Neural cell (in vitro differentiated cells): ENCODE measurements around the gene SPECC1L. TPM values are rescaled to one million over a fixed set of nuclear protein-coding genes. Genes with fewer than 3 reads are reported as not detected.

Experiments used
- H2AFZ ChIP-seq: fragments of 200-600, 300-800 bp; sonication (generic), shearing (Covaris generic); 2 replicates; pipeline ENCODE4 v1.6.0; 2014; ENCODE audit warnings: low read depth, mild to moderate bottlenecking, antibody characterized with exemption, low read length, moderate library complexity
- H3F3A ChIP-seq: fragments of 200-600 bp; shearing (Covaris generic); 2 replicates; pipeline ENCODE4 v1.6.1; 2016; ENCODE audit warnings: mild to moderate bottlenecking, moderate library complexity, mixed read lengths, antibody characterized with exemption, low read length; ENCODE audit not compliant: insufficient read depth, poor library complexity, severe bottlenecking
- H3K27ac ChIP-seq: fragments of 200-600, 300-800 bp; sonication (generic), shearing (Covaris generic); 2 replicates; pipeline ENCODE4 v1.5.1; 2014; ENCODE audit warnings: mild to moderate bottlenecking, low read length, moderate library complexity
- H3K27me3 ChIP-seq: fragments of 300-800, 200-600 bp; sonication (generic), shearing (Covaris generic); 2 replicates; pipeline ENCODE4 v1.6.0; 2014; ENCODE audit warnings: mild to moderate bottlenecking, low read depth, low read length, moderate library complexity; ENCODE audit not compliant: insufficient read depth
- H3K36me3 ChIP-seq: fragments of 300-800, 200-600 bp; sonication (generic), shearing (Covaris generic); 2 replicates; pipeline ENCODE4 v1.5.1; 2014; ENCODE audit warnings: mild to moderate bottlenecking, antibody characterized with exemption, low read length, moderate library complexity; ENCODE audit not compliant: insufficient read depth
- H3K4me2 ChIP-seq: fragments of 300-800, 200-600 bp; sonication (generic), shearing (Covaris generic); 2 replicates; pipeline ENCODE4 v1.6.0; 2014; ENCODE audit warnings: mild to moderate bottlenecking, low read length
- H3K4me3 ChIP-seq: fragments of 300-800, 200-600 bp; sonication (generic), shearing (Covaris generic); 2 replicates; pipeline ENCODE4 v1.5.1; 2014; ENCODE audit warnings: mild to moderate bottlenecking, low read length, moderate library complexity
- H3K79me2 ChIP-seq: fragments of 200-600 bp; shearing (Covaris generic); replicated peaks from 2 replicates; pipeline ENCODE4 v1.6.0; 2014; ENCODE audit warnings: mild to moderate bottlenecking, low read length, moderate library complexity; ENCODE audit not compliant: insufficient read depth
- H3K9ac ChIP-seq: fragments of 300-800, 200-600 bp; sonication (generic), shearing (Covaris generic); 2 replicates; pipeline ENCODE4 v1.6.1; 2016; ENCODE audit warnings: mild to moderate bottlenecking, low read length, mixed read lengths
- H3K9me2 ChIP-seq: fragments of 200-600 bp; shearing (Covaris generic); 2 replicates; pipeline ENCODE4 v1.6.1; 2016; ENCODE audit warnings: mild to moderate bottlenecking, low read length, mixed read lengths; ENCODE audit not compliant: insufficient read depth
- H3K9me3 ChIP-seq: fragments of 200-600, 300-800 bp; sonication (generic), shearing (Covaris generic); 2 replicates; pipeline ENCODE4 v1.6.1; 2016; ENCODE audit warnings: mild to moderate bottlenecking, mixed run types, low read length, moderate library complexity, mixed read lengths
- H4K20me1 ChIP-seq: fragments of 200-600 bp; shearing (Covaris generic); 2 replicates; pipeline ENCODE4 v1.6.1; 2016; ENCODE audit warnings: mild to moderate bottlenecking, mixed run types; ENCODE audit not compliant: insufficient read depth
- CTCF ChIP-seq: fragments of 450-650 bp; IDR thresholded peaks from 2 replicates; pipeline ENCODE4 v1.5.1; 2014; ENCODE audit warnings: antibody characterized with exemption, mild to moderate bottlenecking, moderate library complexity; ENCODE audit not compliant: poor library complexity, severe bottlenecking
- EP300 ChIP-seq: fragments of 450-650 bp; conservative IDR thresholded peaks from 2 replicates; pipeline ENCODE4 v1.6.1; 2014; ENCODE audit warnings: antibody characterized with exemption, mild to moderate bottlenecking, moderate library complexity; ENCODE audit not compliant: poor library complexity, severe bottlenecking
- EZH2 ChIP-seq: fragments of 200-600, 300-800 bp; shearing (Covaris generic), sonication (generic); IDR thresholded peaks from 2 replicates; pipeline ENCODE4 v1.6.1; 2014; ENCODE audit warnings: antibody characterized with exemption, low read length, borderline replicate concordance, mild to moderate bottlenecking; ENCODE audit not compliant: insufficient read depth, poor library complexity, severe bottlenecking
- MXI1 ChIP-seq: fragments of 450-650 bp; conservative IDR thresholded peaks from 2 replicates; pipeline ENCODE4 v1.6.1; 2014; ENCODE audit warnings: antibody characterized with exemption, mild to moderate bottlenecking; ENCODE audit not compliant: poor library complexity, severe bottlenecking
- POLR2AphosphoS5 ChIP-seq: IDR thresholded peaks from 2 replicates; pipeline ENCODE4 v1.6.1; 2012
- RAD21 ChIP-seq: fragments of 450-650 bp; conservative IDR thresholded peaks from 2 replicates; pipeline ENCODE4 v1.6.1; 2014; ENCODE audit warnings: antibody characterized with exemption, mild to moderate bottlenecking, moderate library complexity
- SMC3 ChIP-seq: fragments of 450-650 bp; conservative IDR thresholded peaks from 2 replicates; pipeline ENCODE4 v1.6.1; 2014; ENCODE audit warnings: antibody characterized with exemption, mild to moderate bottlenecking, moderate library complexity; ENCODE audit not compliant: poor library complexity
- TAF1 ChIP-seq: IDR thresholded peaks from 2 replicates; pipeline ENCODE4 v1.6.1; 2012; ENCODE audit warnings: low read depth
- polyA minus RNA-seq: library from RNA; depleted of rRNA, polyadenylated mRNA; stranded (reverse); fragments of >200 nt; gene quantifications from 2 replicates; pipeline ENCODE4 v1.2.3, GENCODE V29; 2014
- polyA plus RNA-seq: library from polyadenylated mRNA; depleted of rRNA; stranded (reverse); fragments of >200 nt; gene quantifications from 2 replicates; pipeline ENCODE4 v1.2.3, GENCODE V29; 2014
- TF ChIP-seq, protein P1 (sequence below): IDR thresholded peaks from 2 replicates; pipeline ENCODE4 v1.6.1; 2012; ENCODE audit warnings: borderline replicate concordance

Gene SPECC1L, protein sequence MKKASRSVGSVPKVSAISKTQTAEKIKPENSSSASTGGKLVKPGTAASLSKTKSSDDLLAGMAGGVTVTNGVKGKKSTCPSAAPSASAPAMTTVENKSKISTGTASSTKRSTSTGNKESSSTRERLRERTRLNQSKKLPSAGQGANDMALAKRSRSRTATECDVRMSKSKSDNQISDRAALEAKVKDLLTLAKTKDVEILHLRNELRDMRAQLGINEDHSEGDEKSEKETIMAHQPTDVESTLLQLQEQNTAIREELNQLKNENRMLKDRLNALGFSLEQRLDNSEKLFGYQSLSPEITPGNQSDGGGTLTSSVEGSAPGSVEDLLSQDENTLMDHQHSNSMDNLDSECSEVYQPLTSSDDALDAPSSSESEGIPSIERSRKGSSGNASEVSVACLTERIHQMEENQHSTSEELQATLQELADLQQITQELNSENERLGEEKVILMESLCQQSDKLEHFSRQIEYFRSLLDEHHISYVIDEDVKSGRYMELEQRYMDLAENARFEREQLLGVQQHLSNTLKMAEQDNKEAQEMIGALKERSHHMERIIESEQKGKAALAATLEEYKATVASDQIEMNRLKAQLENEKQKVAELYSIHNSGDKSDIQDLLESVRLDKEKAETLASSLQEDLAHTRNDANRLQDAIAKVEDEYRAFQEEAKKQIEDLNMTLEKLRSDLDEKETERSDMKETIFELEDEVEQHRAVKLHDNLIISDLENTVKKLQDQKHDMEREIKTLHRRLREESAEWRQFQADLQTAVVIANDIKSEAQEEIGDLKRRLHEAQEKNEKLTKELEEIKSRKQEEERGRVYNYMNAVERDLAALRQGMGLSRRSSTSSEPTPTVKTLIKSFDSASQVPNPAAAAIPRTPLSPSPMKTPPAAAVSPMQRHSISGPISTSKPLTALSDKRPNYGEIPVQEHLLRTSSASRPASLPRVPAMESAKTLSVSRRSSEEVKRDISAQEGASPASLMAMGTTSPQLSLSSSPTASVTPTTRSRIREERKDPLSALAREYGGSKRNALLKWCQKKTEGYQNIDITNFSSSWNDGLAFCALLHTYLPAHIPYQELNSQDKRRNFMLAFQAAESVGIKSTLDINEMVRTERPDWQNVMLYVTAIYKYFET
- polyA plus RNA-seq, result 27.1 and 28.7 TPM in 2 replicates
- polyA minus RNA-seq, result 96.9 and 107 TPM in 2 replicates

GRCh38 chr22:24270556-24271385 lies at the start of gene SPECC1L:
Gene SPECC1L (plus strand): TSS chr22:24270831. CDS start chr22:24302232, 31,401 bp downstream.
- Histone ChIP-seq H3K27me3 (no peaks in the 10 kb centered on the region), H3K27ac (peak within 1 kb of the TSS; percentile 97), H3K36me3 (no peaks in the 10 kb centered on the region), H3K4me2 (peak within 1 kb of the TSS; percentile 97), H3K9me2 (no peaks in the 10 kb centered on the region), H4K20me1 (no peaks in the 10 kb centered on the region), H2AFZ (peak within 1 kb of the TSS; percentile 83), H3K9ac (peak within 1 kb of the TSS; percentile 98), H3F3A (no peaks in the 10 kb centered on the region), H3K4me3 (peak within 1 kb of the TSS; percentile 99), H3K9me3 (no peaks in the 10 kb centered on the region), H3K79me2 (peaks cover 32% of the 10 kb centered on the region)
- TF ChIP-seq, protein P1, sequence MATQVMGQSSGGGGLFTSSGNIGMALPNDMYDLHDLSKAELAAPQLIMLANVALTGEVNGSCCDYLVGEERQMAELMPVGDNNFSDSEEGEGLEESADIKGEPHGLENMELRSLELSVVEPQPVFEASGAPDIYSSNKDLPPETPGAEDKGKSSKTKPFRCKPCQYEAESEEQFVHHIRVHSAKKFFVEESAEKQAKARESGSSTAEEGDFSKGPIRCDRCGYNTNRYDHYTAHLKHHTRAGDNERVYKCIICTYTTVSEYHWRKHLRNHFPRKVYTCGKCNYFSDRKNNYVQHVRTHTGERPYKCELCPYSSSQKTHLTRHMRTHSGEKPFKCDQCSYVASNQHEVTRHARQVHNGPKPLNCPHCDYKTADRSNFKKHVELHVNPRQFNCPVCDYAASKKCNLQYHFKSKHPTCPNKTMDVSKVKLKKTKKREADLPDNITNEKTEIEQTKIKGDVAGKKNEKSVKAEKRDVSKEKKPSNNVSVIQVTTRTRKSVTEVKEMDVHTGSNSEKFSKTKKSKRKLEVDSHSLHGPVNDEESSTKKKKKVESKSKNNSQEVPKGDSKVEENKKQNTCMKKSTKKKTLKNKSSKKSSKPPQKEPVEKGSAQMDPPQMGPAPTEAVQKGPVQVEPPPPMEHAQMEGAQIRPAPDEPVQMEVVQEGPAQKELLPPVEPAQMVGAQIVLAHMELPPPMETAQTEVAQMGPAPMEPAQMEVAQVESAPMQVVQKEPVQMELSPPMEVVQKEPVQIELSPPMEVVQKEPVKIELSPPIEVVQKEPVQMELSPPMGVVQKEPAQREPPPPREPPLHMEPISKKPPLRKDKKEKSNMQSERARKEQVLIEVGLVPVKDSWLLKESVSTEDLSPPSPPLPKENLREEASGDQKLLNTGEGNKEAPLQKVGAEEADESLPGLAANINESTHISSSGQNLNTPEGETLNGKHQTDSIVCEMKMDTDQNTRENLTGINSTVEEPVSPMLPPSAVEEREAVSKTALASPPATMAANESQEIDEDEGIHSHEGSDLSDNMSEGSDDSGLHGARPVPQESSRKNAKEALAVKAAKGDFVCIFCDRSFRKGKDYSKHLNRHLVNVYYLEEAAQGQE, result peak; percentile 74
- TF ChIP-seq POLR2AphosphoS5 (peak; percentile 97), CTCF (peak; percentile 42), TAF1 (no peak), MXI1 (peak; percentile 83), EP300 (peak; percentile 74), EZH2 (no peak), SMC3 (peak; percentile 40), RAD21 (peak; percentile 54)
